GM12878 (cell line): ENCODE data around the gene CFAP54. TPM values are rescaled to one million over a fixed set of nuclear protein-coding genes. Genes with fewer than 3 reads are reported as not detected.

ENCODE experiments used
- ATAC-seq: fragments of 200-7000 bp; cut with Tn5 transposase; 3 replicates; pipeline ENCODE4 v1.9.1; 2020; ENCODE audit warnings: mild to moderate bottlenecking, moderate library complexity
- BruUV-seq: library from RNA; stranded (reverse); fragments of 400-500 nt; replicated peaks from 2 replicates; lab custom pipeline; 2021; lab: Mats Ljungman, UMichigan
- CTCF ChIA-PET: fragments of 300-600 bp; sonication (Branson Sonifier 250); formaldehyde crosslinking; extraction: SDS; loops from one replicate; lab custom pipeline; 2021; ENCODE audit warnings: inconsistent platforms; lab: Yijun Ruan, JAX
- POLR2A ChIA-PET: fragments of 350-600 bp; formaldehyde crosslinking; extraction: SDS; loops from one replicate; lab custom pipeline; 2021; ENCODE audit warnings: inconsistent platforms; lab: Charles Lee
- RAD21 ChIA-PET: fragments of 300-600 bp; sonication (Branson Sonifier 250); formaldehyde crosslinking; loops from one replicate; lab custom pipeline; 2023; ENCODE audit warnings: antibody characterized with exemption; ENCODE audit not compliant: unreplicated experiment; lab: Charles Lee
- SMC1A ChIA-PET: fragments of 300-600 bp; sonication (Branson Sonifier 250); formaldehyde crosslinking; loops from one replicate; lab custom pipeline; 2023; ENCODE audit not compliant: unreplicated experiment, uncharacterized antibody; lab: Charles Lee
- DNase-seq: peaks from one replicate; pipeline ENCODE4 v3.0.0-alpha.2; 2011; ENCODE audit warnings: low read depth, low spot score
- FAIRE-seq: peaks from 3 replicates; lab custom pipeline; 2011; peaks lifted over from hg19 to GRCh38; lab: Jason Lieb, UNC
- H2AFZ ChIP-seq: 2 replicates; pipeline ENCODE4 v1.6.0; 2011; ENCODE audit warnings: low read depth, low read length, control low read depth; ENCODE audit not compliant: control insufficient read depth
- H3K27ac ChIP-seq: 2 replicates; pipeline ENCODE4 v1.5.1; 2011; ENCODE audit warnings: control low read depth; ENCODE audit not compliant: control insufficient read depth, insufficient read depth
- H3K27me3 ChIP-seq, 2 experiments: replicated peaks in 1 of 2; 2 replicates each; pipeline versions ENCODE4 v1.6.0 to v1.6.1; 2011; ENCODE audit warnings: low read length in 1 of 2; ENCODE audit not compliant: control insufficient read depth in 2 of 2, insufficient read depth in 2 of 2
- H3K36me3 ChIP-seq, 2 experiments: 2 replicates each; pipeline ENCODE4 v1.5.1; 2011; ENCODE audit warnings: low read length in 1 of 2; ENCODE audit not compliant: control insufficient read depth in 2 of 2, insufficient read depth in 2 of 2
- H3K4me1 ChIP-seq: 2 replicates; pipeline ENCODE4 v1.6.1; 2011; ENCODE audit warnings: mild to moderate bottlenecking, low read length, moderate library complexity, mixed read lengths; ENCODE audit not compliant: control insufficient read depth, insufficient read depth
- H3K4me2 ChIP-seq: 2 replicates; pipeline ENCODE4 v1.6.0; 2011; ENCODE audit warnings: control low read depth; ENCODE audit not compliant: control insufficient read depth, insufficient read depth
- H3K4me3 ChIP-seq: fragments of 200-600 bp; sonication (generic); 2 replicates; pipeline ENCODE4 v1.5.1; 2016
- H3K79me2 ChIP-seq: 2 replicates; pipeline ENCODE4 v1.6.0; 2011; ENCODE audit warnings: low read length; ENCODE audit not compliant: control insufficient read depth, insufficient read depth
- H3K9ac ChIP-seq: 2 replicates; pipeline ENCODE4 v1.8.0; 2011; ENCODE audit warnings: low read length, control low read depth, mixed read lengths; ENCODE audit not compliant: control insufficient read depth, insufficient read depth
- H3K9me3 ChIP-seq: replicated peaks from 3 replicates; pipeline ENCODE4 v1.5.1; 2011; ENCODE audit warnings: mild to moderate bottlenecking, low read length; ENCODE audit not compliant: control insufficient read depth, insufficient read depth
- H4K20me1 ChIP-seq: 2 replicates; pipeline ENCODE4 v1.6.0; 2011; ENCODE audit not compliant: control insufficient read depth, insufficient read depth
- ASH2L ChIP-seq: fragments of 300-600, 200-600 bp; sonication (generic); IDR thresholded peaks from 2 replicates; pipeline ENCODE4 v1.6.1; 2017; ENCODE audit warnings: low read depth, mild to moderate bottlenecking, borderline replicate concordance
- EGR1 ChIP-seq, 2 experiments: IDR thresholded peaks; 1 replicate in 1 of 2; 2 replicates in 1 of 2; pipeline ENCODE4 v1.6.1; 2011 to 2012; ENCODE audit warnings: low read depth in 2 of 2, low read length in 2 of 2, borderline replicate concordance in 1 of 2, mild to moderate bottlenecking in 1 of 2, moderate library complexity in 1 of 2
- KLF5 ChIP-seq: fragments of 450-650 bp; IDR thresholded peaks from 2 replicates; pipeline ENCODE4 v1.6.1; 2014; ENCODE audit warnings: mild to moderate bottlenecking; ENCODE audit not compliant: partially characterized antibody
- MEF2A ChIP-seq: IDR thresholded peaks from 2 replicates; pipeline ENCODE4 v1.6.1; 2011; ENCODE audit warnings: low read depth, mild to moderate bottlenecking, low read length, moderate library complexity; ENCODE audit not compliant: insufficient read depth
- MEF2B ChIP-seq: fragments of 450-650 bp; IDR thresholded peaks from 2 replicates; pipeline ENCODE4 v1.6.1; 2018; ENCODE audit warnings: mild to moderate bottlenecking, moderate library complexity; ENCODE audit not compliant: partially characterized antibody, poor library complexity, severe bottlenecking
- NRF1 ChIP-seq: conservative IDR thresholded peaks from 2 replicates; pipeline ENCODE4 v1.6.1; 2011; ENCODE audit warnings: mild to moderate bottlenecking, low read depth, low read length, improper control_type of control experiment
- REST ChIP-seq: IDR thresholded peaks from 2 replicates; pipeline ENCODE4 v1.6.1; 2012; ENCODE audit warnings: mild to moderate bottlenecking, low read depth, low read length
- SIN3A ChIP-seq: IDR thresholded peaks from 2 replicates; pipeline ENCODE4 v1.6.1; 2012; ENCODE audit warnings: low read depth, low read length, improper control_type of control experiment
- SMC3 ChIP-seq: IDR thresholded peaks from 2 replicates; pipeline ENCODE4 v1.6.1; 2011; ENCODE audit warnings: low read length, improper control_type of control experiment, borderline replicate concordance
- WGBS: methylation state at CpG from one replicate; pipeline ENCODE4 v1.1.6; 2016; ENCODE audit warnings: low lambda C conversion rate; ENCODE audit not compliant: insufficient replicate concordance, insufficient coverage; ENCODE audit errors: missing lambda C conversion rate; 5-methylcytosine and 5-hydroxymethylcytosine counted together
- in situ Hi-C: fragments of 300-500 bp; cut with MboI; formaldehyde crosslinking; loops from 9 replicates; pipeline ENCODE4 v1.14.3; 2018; ENCODE audit warnings: mixed read lengths
- intact Hi-C: fragments of 100-400 bp; cut with micrococcal nuclease; formaldehyde crosslinking; loops from one replicate; pipeline ENCODE4 v1.14.2; 2022; ENCODE audit not compliant: unreplicated experiment
- polyA plus RNA-seq, 11 experiments: library from polyadenylated mRNA; depleted of rRNA in 4 of 11; unstranded in 6 of 11; stranded (reverse) in 5 of 11; fragments of >200 nt; fragmentation: Nextera tagmentation in 4 of 11; fragmentation: Illumina TruSeq in 1 of 11; extraction: Ambion mirVana in 4 of 11; extraction: Trizol in 1 of 11; gene quantifications; 1 replicate in 1 of 11; 2 replicates in 10 of 11; pipeline versions ENCODE4 v1.2.1 to v1.2.3, GENCODE V29; 2011 to 2016; ENCODE audit warnings: inconsistent platforms in 2 of 11, missing spikeins in 2 of 11, low read depth in 1 of 11
- total RNA-seq, 4 experiments: library from RNA; depleted of rRNA in 3 of 4; stranded (reverse); fragments of >200 nt in 3 of 4; fragmentation: Illumina TruSeq in 1 of 4; extraction: Trizol in 1 of 4; gene quantifications; 2 replicates each; pipeline versions ENCODE4 v1.2.1 to v1.2.3, GENCODE V29; 2013 to 2021

Gene CFAP54
- total and polyA plus RNA-seq, 10 of the 15 experiments (the other 5 are each of a cell fraction or from before 2014, with no cell fraction given), result 0.19 to 1.5 (median 0.56) TPM

GRCh38 chr12:96882862-96883261 is 393.5 kb downstream of the CFAP54 start:
- Histone ChIP-seq H3K4me1 (no peaks in the 10 kb centered on the region), H3K9me3 (no peaks in the 10 kb centered on the region; the same call in 2 of the 3 replicates), H3K79me2 (no peaks in the 10 kb centered on the region), H3K9ac (no peak overlapping the region), H3K27me3 (peaks cover 0 to 2% of the 10 kb centered on the region in 2 experiments; a peak in 1 of 4 replicates), H3K27ac (no peak overlapping the region), H3K4me3 (no peak overlapping the region), H4K20me1 (no peaks in the 10 kb centered on the region), H3K36me3 (no peaks in the 10 kb centered on the region), H3K4me2 (no peak overlapping the region), H2AFZ (no peak overlapping the region)
- 0% methylated on average over 2 of the region's 2 CpGs for WGBS
- ChIA-PET RAD21 (no interaction called here), CTCF (interaction anchor here (0.6 kb wide), 1 partner anchor 292 kb away, joined by 4 read pairs; no protein-coding TSS in a partner anchor), SMC1A (no interaction called here), POLR2A (no interaction called here)
- no TSS peak for BruUV-seq
- intact Hi-C loops, result no loop called here
- FAIRE-seq, result no peak
- no peak for ATAC-seq
- DNase-seq, result no peak
- no peak for TF ChIP-seq EGR1 (IDR thresholded peaks at IDR 0.05; ENCODE audit: borderline replicate concordance in 1 of 2, low read depth in 2 of 2, low read length in 2 of 2)
- TF ChIP-seq KLF5, result no peak
- no peak for TF ChIP-seq SMC3
- no peak for TF ChIP-seq NRF1
- TF ChIP-seq MEF2A, result no peak
- no peak for TF ChIP-seq REST
- no peak for TF ChIP-seq SIN3A
- TF ChIP-seq ASH2L, result no peak
- no peak for TF ChIP-seq MEF2B
- in situ Hi-C loops, result no loop called here
